ENCODE measurements around the gene PCBP4.

Gene PCBP4

GRCh38 chr3:51942603-51943450 is 24.4 kb downstream of the PCBP4 start:
- in situ Hi-C loops (cut with MboI; ENCODE audit: low sequenced_read_pairs), result no loop called here

GRCh38 chr3:51941798-51942602 is 25.3 kb downstream of the PCBP4 start, which contains the start of the genes PARP3 and RRP9:
PARP3 (plus strand) TSS chr3:51942363; CDS start chr3:51943356, 993 bp downstream.
RRP9 (minus strand) TSS chr3:51941904; CDS start chr3:51941867, 37 bp downstream.
- in situ Hi-C loops (cut with MboI; ENCODE audit: low sequenced_read_pairs), result no loop called here

GRCh38 chr3:51941463-51941797 is 25.8 kb downstream of the PCBP4 start:
- in situ Hi-C loops (cut with MboI; ENCODE audit: low sequenced_read_pairs), result no loop called here

GRCh38 chr3:51940648-51941462 is 26.4 kb downstream of the PCBP4 start:
- in situ Hi-C loops (cut with MboI; ENCODE audit: low sequenced_read_pairs), result no loop called here

GRCh38 chr3:51938780-51939425 is 28.4 kb downstream of the PCBP4 start:
- in situ Hi-C loops (cut with MboI; ENCODE audit: low sequenced_read_pairs), result no loop called here

GRCh38 chr3:51937611-51938450 is 29.4 kb downstream of the PCBP4 start:
- in situ Hi-C loops (cut with MboI; ENCODE audit: low sequenced_read_pairs), result no loop called here

GRCh38 chr3:51937014-51937413 is 30.2 kb downstream of the PCBP4 start:
- in situ Hi-C loops (cut with MboI; ENCODE audit: low sequenced_read_pairs), result no loop called here

GRCh38 chr3:51935886-51936755 is 31.1 kb downstream of the PCBP4 start:
- in situ Hi-C loops (cut with MboI; ENCODE audit: low sequenced_read_pairs), result no loop called here

GRCh38 chr3:51934991-51935885 is 32.0 kb downstream of the PCBP4 start:
- in situ Hi-C loops (cut with MboI; ENCODE audit: low sequenced_read_pairs), result no loop called here

DNA sequence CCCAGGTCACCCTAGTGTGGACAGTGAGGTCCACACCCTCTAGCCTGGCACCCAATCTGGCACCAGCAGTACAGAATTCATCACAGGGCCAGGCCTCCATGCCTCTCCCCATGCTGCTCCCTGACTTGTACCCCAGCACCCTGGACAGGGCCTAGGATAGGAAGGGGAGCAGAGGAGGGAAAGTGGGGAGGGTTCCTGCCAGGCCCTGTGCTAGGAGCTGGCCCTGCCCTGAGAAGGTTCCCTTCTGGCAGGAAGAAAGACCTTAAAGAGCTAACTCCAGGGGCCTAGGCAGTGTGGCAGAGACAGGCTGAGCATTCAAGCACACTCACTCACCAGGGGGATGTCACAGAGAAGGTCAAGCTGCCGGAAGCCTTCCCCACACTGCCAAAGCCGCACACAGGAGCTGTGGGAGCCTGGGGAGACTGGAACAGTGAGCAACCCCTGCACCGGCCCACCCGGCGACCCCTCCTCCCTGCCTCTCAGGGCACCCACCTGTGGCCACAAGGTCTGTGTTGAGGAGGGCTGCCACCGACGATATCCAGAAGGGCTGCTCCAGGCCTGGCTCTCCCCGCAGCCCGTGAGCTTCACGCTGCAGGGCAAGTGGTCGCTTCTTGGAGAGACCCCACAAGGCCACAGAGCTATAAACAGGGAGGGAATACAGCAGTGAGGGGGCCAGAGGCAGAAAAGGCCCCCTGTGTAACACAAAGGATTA is 33.0 kb downstream of the PCBP4 start:
- in situ Hi-C loops (cut with MboI; ENCODE audit: low sequenced_read_pairs), result no loop called here

GRCh38 chr3:51933471-51934138 is 33.6 kb downstream of the PCBP4 start:
- in situ Hi-C loops (cut with MboI; ENCODE audit: low sequenced_read_pairs), result no loop called here

- in situ Hi-C loops (cut with MboI; ENCODE audit: low sequenced_read_pairs), result no loop called here
Observed at GRCh38 chr3:51932471-51933370, 34.5 kb downstream of the PCBP4 start.

DNA sequence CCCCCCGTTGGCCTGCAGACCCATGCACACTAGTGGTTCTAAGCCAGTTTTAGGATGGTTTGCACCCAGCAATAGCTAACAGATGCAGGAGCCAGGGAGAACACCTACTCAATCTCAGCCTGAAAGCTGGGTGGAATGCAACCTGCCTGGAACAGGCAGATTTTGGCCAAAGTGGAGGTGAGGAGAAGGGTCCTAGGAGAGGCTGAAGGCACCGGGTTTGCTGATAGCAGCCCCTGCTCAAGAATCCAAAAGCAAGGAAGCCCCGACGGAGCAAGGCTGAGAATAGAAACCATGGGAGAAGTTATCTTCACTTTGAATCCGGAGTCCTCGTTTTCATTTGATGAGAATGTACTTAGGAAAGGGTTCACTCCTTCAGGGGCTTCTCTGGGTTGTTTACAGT is 35.5 kb downstream of the PCBP4 start:
- in situ Hi-C loops (cut with MboI; ENCODE audit: low sequenced_read_pairs), result no loop called here

GRCh38 chr3:51930439-51930838 is 36.8 kb downstream of the PCBP4 start:
- in situ Hi-C loops (cut with MboI; ENCODE audit: low sequenced_read_pairs), result no loop called here

DNA sequence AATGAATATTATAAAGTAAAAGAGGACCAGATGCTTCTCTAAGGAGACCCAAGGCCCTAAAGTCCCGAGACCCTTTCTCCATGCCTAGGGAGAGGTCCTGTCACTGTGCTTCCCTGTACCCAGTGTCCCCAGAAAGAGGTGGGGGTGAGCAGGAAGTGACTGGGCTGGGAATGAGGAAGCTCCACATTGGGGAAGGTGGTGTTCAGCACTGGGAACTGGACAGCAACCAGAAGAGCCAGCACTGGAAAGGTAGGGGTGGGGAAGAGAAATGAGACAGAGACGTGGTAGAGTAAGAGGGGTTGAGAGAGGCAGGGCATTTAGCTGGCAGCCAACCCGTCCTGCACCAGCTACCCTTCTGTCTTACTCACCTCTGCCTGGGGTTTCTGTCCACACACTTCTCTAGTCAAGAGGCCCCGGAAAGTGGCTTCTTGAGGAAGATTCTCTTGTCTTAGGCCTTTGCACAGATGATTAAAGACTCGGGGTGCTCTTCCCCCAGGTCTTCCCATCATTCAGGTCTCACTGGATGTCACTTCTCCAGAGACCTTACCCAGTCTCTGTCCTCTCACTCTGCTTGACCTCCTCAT is 37.7 kb downstream of the PCBP4 start:
- in situ Hi-C loops (cut with MboI; ENCODE audit: low sequenced_read_pairs), result no loop called here
